ENCODE measurements around the gene NFKBIE.
A peak's percentile ranks its signal among the peaks of the same experiment; 100 is the strongest.

The NFKBIE gene

DNA sequence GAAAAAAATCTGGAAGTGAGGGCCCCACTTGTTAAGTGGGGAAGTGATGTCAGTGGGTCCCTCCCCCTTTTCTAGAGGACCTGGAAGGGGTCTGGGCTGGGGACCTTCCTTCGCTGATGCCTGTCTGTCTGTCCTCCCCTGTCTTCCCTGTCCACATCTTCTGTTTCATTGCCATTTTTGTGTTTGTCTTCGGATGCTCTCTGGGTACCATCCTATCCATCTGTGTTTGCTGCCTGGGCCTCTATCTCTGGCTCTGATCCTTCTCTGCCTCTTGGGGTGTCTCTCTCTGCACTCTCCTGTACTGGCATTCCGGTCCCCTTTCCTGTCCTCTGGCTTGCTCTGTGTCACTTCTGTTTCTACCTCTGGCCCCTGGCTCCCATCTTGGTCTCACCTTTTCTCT is 7.2 kb upstream of the NFKBIE start:
- no peak for DNase-seq

DNA sequence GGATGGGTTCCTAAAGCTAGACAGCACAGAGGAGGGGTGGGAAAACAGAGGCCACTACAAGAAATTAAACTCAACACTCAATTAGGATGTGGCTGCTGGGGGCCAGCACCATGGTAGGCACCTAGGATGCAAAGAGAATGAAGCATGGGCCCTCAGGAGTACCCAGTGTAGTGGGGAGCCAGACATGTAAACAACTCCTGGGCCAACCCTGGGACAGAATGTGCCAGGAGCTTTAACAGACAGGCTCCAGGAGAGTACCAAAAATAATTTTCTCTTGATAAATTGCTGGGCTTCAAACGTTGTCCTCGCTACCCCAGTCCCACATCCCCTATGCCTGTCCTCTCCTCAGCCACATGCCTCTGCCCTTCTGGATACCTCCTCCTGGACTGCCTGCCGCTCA is 6.6 kb upstream of the NFKBIE start:
- no peak for DNase-seq

DNA sequence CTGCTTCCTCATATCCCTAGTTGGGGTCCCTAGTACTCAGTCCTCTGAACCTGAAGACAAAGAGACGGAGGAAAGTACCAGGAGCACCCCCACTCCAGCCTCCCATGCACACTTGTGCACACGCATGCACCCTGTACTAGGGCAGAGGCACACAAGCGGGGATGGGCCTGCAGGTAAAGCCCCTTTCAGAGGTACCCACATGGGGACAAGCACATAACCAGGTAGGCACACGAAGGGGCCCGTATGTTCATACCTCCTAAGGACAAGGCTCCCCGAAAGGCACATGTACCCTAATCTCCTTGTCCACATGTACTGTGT is 6.0 kb upstream of the NFKBIE start:
- no peak for DNase-seq

DNA sequence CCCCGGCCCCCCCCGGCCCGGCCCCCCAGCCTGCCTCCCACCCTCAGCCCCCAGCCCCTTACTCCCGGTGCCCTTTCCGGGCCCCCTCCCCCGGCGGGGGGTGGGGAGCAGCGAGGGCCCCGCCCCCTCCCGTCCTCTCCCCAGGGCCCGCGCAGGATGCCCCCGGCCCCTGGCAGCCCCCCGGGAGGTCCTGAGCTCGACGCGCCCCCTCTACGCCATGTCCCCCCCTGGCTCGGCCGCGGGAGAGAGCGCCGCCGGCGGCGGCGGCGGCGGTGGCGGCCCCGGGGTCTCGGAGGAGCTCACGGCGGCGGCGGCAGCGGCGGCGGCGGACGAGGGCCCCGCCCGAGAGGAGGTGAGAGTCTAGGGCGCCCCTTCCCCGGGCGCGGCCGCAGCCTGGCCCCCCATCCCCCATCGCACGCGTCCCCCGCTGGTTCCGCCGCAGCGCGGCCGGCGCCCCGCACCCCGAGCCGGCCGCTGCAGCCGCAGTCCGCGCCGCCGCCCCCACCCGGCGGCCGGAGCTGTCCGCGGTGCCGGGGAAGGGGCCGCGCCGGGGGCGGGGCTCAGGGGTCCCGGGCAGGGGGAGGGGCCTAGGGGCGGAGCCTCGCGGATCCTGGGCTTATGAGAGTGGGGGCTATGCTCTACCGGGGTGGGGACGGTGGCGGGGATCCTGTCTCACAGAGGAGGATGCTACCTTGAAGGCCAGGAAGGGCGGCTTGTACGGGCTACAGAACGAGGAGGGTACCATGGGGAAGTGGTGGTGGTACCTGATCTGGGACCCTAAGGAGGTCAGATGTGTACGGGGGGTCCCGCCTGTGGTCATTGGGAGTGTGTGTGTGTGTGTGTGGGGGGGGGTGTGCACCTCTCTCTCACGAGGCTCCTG is 5.4 kb upstream of the NFKBIE start:
- peak; percentile 46 for DNase-seq

DNA sequence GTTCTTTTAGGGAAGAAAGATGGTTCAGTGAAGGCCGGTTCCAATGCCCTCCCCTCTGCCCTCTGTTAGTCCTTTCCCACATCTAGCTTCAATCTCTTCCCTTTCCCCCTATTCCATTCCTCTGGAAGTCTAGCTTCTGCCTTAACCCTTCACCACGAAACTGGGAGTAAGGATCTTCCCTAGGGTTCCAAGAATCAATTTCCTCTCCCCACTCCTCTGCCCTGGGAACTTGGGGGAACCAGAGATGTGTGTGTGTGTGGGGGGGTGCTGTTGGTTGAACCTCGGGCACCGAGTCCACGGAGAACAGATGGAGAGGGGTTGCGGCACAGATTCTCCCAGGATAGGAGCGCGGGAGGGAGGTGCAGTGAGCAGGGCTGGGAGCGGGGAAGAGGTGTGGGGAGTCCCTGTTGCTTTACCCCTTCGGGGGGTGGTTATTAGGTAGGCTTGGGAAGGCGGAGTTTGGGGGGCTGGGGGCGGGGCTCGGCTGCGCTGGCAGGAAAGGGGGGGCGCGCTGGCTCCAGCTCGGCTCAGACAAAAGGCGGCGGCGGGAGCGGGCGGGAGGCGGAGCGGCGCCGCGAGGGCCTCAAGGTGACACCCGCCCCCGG is 4.7 kb upstream of the NFKBIE start, which contains the start of gene TMEM151B:
Gene TMEM151B (plus strand): TSS at position 530 of the 605 bp plus-strand sequence. CDS start 293 bp downstream, outside the sequence.
- DNase-seq = peak; percentile 16

DNA sequence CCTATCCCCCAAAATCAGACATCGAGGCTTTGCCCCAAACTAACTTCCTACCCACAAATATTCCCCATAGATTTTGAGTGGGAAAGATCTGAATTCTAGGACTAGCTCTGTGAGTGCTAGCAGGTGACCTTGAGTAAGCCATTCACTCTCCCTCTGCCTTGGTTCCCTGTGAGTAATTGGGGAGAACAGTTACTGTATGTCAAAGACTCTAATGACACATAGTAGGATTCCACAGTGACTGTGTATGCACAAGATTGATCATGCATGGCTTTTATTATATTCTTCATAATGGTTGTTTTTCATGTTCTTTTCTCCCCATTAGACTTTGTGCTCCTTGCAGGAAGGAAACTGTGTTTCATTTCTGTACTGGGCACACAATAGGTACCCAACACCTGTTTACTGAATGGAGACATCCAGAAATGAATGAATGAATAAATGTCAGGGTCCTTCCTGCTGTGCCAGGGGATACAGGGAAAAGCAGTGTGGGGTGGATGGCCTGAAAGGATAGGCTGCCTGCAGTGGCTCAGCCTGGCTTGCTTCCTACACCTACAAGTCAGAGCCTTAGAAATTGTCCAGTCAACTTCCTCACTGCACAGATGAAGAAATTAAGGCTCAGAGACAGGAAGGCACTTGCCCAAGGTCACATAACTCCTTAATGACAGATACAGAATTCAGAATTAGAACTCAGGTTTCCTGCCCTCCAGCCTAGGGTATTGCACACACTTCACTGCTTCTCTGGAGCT is 4.0 kb upstream of the NFKBIE start:
- DNase-seq = no peak

DNA sequence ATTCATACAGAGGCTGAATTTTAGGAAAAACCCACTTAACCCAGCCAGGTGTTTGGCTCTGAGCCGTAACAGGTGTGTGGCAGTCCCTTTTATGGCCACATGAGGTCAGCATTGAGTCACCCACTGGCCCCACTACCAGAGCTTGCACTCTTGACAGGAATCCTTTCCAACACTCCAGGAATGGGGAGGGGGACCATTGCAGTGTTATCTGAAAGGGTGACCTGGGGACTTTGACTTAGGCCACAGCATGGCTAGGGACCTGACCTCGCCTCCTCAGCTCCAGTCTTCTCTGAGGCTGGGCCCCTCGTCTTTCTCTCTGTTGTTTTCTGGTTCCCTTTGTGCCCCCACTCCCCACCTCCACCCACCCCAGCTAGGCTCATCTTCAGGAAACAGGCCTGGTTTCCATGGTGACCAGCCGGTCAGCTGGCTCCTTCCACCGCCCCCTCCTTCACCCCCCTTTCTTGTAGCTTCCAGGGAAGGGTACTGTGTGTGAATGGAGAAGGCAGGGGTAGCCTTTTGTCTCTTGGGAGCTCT is 2.8 kb upstream of the NFKBIE start:
- peak; percentile 83 for DNase-seq

DNA sequence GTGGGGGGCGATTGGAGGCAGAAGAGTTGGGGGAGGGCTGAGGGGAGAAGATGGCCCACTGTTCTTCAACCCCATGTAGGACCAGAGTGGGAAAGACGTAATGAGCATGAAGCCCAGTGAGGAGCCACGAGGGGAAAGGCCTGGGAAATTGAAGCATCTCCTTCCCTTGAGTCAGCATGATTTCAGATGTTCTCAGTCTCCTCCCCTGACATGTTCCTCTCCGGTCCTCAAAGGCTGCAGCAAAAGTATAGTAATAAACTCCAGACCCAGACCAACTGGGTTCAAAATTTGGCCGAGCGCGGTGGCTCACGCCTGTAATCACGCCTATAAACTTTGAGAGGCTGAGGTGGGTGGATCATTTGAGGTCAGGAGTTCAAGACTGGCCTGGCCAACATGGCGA is 1.9 kb upstream of the NFKBIE start:
- DNase-seq = no peak

DNA sequence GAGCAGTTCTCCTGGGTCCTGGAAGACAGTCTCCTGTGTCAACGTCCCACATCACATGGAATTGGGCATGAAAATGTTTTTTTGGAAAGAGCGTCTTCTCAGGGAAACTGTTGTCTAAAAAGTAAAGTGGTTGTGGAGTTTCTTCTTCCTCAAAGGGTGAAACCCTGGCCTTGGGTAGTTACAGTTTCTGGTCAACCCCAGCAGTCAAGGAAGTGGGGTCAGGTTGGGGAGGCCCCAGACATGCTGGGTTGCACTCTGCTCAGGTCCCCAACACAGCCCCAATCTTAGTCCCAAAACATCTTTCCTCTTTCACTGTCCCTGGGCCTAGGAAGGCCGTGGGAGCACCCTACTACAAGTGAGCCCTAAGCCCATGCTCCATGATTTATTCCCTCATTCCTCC is 996 bp upstream of the NFKBIE start:
- DNase-seq = no peak

DNA sequence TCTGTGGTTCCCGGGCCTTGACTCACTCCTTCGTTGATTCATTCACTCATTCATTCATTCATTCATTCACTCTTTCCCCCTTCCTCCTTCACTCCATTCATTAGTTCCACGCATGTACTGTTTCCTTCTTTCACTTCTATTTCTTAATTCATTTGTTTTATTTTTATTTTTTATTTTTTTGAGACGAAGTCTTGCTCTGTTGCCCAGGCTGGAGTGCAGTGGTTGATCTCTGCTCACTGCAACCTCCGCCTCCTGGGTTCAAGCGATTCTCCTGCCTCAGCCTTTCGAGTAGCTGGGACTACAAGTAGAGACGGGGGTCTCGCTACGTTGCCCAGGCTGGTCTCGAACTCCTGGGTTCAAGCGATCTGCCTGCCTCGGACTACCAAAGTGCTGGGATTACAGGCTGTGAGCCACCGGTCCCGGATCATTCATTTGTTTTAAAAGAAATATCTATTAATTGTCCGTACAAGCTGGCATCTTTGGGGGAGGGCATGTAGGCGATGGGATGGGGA is 427 bp upstream of the NFKBIE start:
- DNase-seq = no peak

DNA sequence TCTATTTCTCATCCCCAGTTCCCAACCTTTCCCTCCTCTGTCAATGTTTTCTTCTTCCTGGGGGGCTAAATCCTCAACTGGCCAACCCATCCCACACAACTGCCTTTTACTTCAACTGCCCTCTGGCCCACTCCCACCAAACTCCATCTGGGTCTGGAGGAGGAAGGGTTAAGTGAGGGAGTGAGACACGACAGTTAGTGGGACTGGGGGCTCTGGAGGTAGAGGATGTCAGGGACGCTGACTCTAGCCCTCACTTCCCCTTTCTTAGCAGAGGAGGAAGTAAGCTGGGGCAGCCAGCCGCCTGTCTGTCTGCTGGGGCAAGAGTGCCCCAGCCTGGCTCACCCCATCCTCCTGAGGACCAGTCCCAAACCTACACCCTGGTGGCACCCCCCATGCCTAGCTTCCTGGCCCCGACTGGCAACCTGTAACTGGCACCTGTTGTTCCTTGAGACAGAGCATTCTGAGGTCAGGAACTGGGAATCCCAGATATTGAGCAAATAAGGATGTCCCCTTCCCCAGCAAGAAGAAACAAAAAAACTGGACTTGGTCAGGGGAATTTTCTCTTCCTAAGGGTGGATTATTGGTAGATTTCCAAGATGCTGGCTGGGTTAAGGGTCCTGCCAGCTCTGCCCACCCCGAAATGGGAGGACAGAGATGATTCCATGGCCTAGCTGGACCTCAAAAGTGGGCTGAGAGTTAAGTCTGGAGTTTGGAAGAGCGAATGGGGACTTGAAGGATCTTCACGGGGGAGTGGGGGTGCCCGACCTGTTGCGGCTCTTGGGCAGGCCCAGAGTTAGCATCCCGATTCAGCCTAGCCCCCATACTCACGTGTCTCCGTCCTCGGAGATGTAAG is 971 bp downstream of the NFKBIE start:
- no peak for DNase-seq

DNA sequence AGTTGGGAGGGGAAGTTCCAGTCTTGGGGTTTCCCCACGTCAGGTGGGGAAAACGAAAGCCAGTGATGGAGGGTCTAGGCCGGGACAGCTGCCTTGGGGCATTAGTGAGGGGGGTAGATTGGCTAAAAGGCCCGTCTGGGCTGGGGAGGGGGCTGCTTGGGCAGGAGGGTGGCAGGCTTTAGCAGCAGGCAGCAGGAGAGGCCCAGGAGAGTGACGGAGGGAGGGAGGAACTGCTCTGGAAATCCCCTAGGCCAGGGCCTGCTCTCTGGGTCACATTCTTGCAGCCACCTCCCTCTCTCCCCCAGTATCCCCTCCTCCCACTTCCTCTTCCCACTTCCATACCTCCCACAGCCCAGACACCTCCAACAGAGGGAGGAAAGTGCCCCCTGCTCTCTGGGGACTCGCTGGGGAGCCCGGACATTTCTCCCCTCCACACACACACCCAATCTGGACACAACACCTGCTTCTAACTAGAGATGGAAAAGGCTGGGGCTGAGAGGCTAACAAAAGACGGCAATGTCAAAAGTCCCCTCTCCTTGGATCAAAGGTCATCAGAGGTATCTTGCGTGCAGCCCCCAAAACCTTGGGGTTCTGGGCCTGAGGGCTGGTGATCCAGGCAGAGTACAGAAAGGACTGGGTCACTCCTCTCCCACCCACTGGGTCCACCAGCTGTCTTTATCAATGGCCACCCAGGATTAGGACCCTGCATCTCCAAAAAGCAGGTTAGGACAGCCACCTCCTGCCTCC is 1.8 kb downstream of the NFKBIE start:
- DNase-seq = no peak

DNA sequence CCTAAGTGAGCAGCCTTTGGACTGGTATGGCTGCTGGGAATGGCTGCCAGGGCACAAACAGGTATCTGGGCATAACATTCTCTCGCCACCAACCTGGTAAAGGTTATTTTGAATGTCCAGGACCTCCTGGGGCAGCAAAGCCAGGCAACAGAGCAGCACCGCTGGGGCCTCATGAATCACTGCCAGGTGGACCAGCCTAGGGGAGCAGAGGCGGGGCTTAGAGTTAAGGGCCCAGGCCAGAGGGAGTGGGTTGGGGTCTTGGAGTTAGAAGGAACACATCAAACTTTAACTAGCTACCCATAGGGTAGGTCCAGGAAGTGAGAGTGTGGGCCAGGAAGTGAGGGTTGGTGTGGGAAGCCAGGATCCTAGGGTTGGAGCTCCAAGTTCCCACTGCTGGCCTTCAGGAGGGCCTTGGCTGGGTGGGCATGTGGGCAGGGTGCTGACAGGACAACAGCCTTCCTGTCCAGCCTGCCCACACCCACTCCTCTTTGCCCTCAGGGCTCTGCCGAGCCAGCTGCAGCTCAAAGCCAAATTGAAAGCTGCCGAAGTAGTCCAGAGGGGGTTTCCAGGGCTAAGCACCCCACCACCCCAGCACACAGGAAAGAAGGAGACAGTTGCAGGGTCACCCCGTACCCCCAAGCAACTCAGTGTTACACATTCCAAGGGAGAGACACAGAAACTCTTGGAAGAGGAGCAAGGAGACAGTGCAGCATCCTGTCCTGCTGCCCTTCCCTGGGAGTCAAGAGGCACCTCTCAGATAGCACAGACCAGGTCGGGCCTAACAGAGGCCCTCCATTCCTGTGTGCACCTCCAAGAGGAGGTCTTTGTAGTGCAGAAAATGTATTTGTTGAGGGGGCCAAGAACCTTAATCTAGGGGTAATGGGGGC is 2.6 kb downstream of the NFKBIE start:
- DNase-seq = no peak

DNA sequence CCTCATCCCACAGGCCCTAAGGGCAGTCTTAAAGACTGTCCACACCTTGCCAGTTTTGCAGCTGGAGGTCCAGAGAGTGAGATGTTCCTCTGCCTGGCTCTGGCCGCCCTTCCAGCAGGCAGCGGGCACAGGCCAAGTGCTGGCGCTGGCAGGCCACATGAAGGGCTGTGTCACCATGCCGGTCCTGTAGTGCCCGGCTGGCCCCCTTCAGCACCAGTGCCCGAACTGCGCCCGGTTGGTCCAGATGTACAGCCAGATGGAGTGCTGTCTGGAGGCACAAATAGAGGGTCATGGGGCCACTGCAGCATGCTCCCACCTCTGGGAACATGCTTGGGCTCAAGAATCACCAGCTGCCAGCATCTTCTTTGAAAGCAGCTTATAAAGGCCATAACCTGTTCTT is 3.8 kb downstream of the NFKBIE start:
- DNase-seq = no peak

DNA sequence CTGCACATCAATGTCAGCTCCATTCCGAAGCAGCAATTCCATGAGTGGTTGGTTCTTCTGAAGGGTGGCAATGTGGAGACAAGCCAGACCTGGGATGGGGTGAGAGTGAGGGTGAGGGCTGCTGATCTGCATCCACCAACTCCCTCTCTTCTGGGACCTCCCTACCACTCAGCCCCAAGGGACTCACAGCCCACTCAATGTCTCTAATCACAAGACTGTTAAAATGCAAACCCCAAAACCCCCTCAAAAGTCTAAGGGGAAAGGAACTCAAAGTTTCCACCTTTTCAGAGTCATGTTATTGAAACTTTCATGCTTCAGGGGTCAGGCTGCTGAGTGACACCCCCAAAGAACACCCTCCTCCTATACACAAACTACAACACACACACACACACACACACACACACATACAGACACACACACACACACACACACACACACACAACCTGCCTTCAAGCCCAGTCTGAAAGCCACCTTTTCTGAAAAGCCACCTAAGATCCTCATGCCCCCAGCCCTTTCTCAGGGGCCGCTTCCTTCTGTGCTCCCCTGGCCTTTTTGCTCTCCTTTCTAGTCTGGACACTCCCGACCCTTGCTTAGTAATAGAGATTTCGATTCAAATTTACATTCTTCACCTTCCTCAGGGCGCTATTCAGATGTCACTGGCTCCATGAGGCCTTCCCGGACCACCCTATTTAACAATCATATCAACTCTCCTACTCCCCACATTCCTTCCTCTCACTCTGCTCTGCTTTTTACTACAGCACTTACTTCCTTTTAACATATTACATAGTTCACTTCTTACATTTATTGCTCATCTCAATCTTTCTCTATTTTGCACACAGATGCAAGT is 4.7 kb downstream of the NFKBIE start:
- no peak for DNase-seq

DNA sequence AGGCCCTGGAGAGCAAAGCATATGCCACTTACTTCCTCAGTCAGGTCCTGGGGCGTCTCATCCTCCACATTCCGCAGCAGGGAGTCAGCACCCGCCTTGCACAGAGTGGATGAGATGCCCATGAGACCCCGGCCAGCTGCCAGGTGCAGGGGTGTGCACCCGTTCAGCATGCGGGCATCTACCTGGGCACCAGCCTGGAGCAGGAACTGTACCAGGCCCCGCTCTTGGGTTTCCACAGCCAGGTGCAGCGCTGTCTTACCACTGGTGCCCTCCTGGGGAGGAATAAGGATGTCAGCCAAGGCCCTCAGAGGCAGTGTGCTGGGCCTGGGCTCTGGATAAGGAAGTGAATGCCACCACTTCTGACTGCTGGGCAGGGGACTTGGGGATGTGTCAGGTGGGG is 5.3 kb downstream of the NFKBIE start:
- no peak for DNase-seq

DNA sequence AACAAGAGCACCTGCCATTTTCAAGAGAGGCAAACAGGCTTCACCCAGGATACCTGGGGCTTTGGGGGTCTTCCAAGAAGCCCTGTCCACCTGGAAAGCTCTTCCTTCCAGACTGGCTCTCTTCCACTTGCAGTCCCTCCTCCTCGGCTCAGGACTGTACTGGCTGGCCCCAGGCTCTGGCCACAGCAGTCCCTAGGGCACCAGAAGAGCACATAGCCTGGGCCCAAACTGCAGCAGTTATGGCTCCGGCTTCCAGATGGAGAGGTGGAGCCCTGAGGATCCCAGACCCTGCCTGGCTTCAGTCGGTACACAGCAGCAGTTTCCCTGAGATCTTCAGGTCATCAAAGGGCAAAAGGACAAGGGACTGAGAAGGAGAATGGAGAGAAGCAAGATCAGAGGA is 6.4 kb downstream of the NFKBIE start:
- no peak for DNase-seq

DNA sequence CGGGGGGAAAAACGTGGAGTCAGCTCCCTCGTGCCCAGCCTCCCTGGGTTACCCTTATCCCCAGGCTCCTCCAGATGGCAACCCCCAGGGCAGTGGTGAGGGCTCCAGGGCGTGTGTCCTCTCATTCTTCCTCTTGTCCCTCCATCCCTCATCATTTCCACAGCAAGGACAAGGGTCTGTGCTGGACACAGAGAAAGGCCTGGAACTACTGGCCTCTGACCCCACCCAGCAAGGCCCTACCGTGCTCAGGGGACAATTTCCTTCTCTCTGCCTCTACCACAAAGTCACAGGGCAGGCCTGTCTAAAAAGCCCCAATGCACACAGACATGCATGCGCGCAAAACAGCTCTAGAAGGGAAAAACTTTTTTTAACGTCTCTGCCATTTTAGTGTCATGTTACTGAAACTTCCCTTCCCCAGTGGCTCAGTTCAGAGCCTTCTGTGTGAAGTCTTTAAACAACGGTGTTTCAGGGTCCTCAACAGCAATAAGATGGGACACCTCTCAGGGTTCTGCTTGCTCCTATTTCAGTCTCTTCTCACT is 7.0 kb downstream of the NFKBIE start:
- DNase-seq = no peak

DNA sequence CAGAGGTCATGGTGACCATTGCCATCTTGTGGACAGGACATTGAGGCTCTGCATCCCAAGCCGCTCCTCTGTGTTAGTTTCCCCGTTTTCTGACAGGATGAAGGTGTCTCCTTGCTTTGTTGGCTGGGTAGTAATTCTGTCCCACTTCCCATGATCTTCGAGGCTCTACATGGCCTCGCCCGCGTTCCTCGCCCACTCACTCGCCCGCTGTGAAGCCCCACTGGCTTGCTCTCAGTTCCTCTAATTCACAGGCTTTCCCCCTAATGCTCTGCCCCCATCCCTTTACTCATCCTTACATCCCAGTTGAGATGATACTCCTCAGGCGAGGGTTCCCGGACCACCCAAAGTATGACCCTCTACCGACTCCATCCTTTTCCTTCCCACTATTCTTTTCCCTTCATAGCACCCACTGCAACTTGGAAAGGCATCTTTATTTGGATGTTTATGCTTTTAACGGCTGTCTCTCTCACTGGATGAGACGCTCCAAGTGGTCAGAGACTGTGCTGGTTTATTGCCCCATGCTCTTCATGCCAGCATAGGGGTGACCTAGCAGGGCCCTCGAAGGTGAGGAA is 7.5 kb downstream of the NFKBIE start:
- no peak for DNase-seq
